HepG2 (cell line): ENCODE measurements around the gene IPO9.

Experiments
- ELF4 ChIP-seq: sonication (generic); formaldehyde crosslinking; IDR thresholded peaks from 2 replicates; pipeline ENCODE4 v1.5.0; 2020; ENCODE audit warnings: missing genetic modification reagents, mild to moderate bottlenecking, moderate library complexity, borderline replicate concordance
- EP300 ChIP-seq, 3 experiments: sonication (generic) in 1 of 3; formaldehyde crosslinking in 1 of 3; IDR thresholded peaks; 2 replicates each; pipeline versions ENCODE4 v1.5.1 to v1.6.1; 2011 to 2020; ENCODE audit warnings: low read depth in 2 of 3, low read length in 2 of 3, borderline replicate concordance in 1 of 3, improper control_type of control experiment in 1 of 3, mild to moderate bottlenecking in 1 of 3, missing genetic modification reagents in 1 of 3, moderate library complexity in 1 of 3
- GABPA ChIP-seq, 2 experiments: IDR thresholded peaks; 2 replicates each; pipeline ENCODE4 v1.6.1; 2011 to 2016; ENCODE audit warnings: low read depth in 2 of 2, low read length in 1 of 2, missing biosample characterization in 1 of 2, missing genetic modification characterization in 1 of 2
- LCORL ChIP-seq, 2 experiments: fragments of 450-650 bp in 1 of 2; sonication (generic) in 1 of 2; formaldehyde crosslinking in 1 of 2; IDR thresholded peaks; 2 replicates each; pipeline versions ENCODE4 v1.5.0 to v1.6.1; 2017 to 2020; ENCODE audit warnings: antibody characterized with exemption in 1 of 2, missing genetic modification reagents in 1 of 2
- NFE2L2 ChIP-seq: fragments of 150-350 bp; IDR thresholded peaks from 2 replicates; pipeline ENCODE4 v1.6.1; 2014; ENCODE audit warnings: low read length
- POLR2A ChIP-seq, 2 experiments: IDR thresholded peaks; 2 replicates each; pipeline ENCODE4 v1.6.1; 2011; ENCODE audit warnings: low read depth in 2 of 2, low read length in 2 of 2, mild to moderate bottlenecking in 1 of 2, moderate library complexity in 1 of 2; ENCODE audit not compliant: insufficient read depth in 1 of 2
- POLR2AphosphoS2 ChIP-seq: IDR thresholded peaks from 2 replicates; pipeline ENCODE4 v1.6.1; 2011; ENCODE audit warnings: low read depth, low read length, improper control_type of control experiment
- SUZ12 ChIP-seq: fragments of 150-350 bp; IDR thresholded peaks from 2 replicates; pipeline ENCODE4 v1.6.1; 2014; ENCODE audit warnings: low read depth, low read length
- TBX2 ChIP-seq: sonication (generic); formaldehyde crosslinking; IDR thresholded peaks from 2 replicates; pipeline ENCODE4 v1.5.0; 2020; ENCODE audit warnings: missing genetic modification reagents, mild to moderate bottlenecking, borderline replicate concordance
- YY1 ChIP-seq: IDR thresholded peaks from 2 replicates; pipeline ENCODE4 v1.6.1; 2011; ENCODE audit warnings: low read length, low read depth, moderate library complexity, mild to moderate bottlenecking; ENCODE audit not compliant: insufficient read depth, insufficient replicate concordance
- ZNF720 ChIP-seq: sonication (generic); formaldehyde crosslinking; IDR thresholded peaks from 2 replicates; pipeline ENCODE4 v1.4.0; 2020; ENCODE audit warnings: missing genetic modification reagents
- TF ChIP-seq, protein P1 (sequence below): sonication (generic); formaldehyde crosslinking; IDR thresholded peaks from 2 replicates; pipeline ENCODE4 v1.5.0; 2020; ENCODE audit warnings: mild to moderate bottlenecking, missing genetic modification reagents, moderate library complexity

DNA sequence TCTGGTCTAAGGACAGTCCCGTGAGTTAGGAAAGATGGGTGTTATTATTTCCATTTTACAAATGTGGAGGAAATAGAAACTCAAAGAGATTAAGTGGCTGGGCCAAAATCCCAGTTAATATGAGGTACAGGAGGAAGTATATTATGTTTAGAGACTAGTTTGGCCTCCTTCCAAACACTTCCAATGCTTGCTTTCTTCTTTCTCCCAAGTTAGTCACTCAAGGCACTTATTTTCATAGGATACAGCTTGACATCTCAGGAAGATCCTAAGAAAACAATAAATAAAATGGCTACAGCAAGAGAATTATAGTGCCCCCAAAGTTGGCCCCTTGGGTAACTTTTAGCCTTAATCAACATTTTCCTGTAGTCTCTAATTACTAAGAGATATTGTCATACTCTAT lies 47.5 kb upstream of the IPO9 start:
- TF ChIP-seq ELF4 (CRISPR knock-in tag) = no peak
- TF ChIP-seq ZNF720 (CRISPR knock-in tag) = no peak
- TF ChIP-seq POLR2AphosphoS2 = no peak
- no peak for TF ChIP-seq NFE2L2
- no peak for TF ChIP-seq SUZ12
- no peak for TF ChIP-seq GABPA (IDR thresholded peaks at IDR 0.05; ENCODE audit: low read depth, low read length)
- TF ChIP-seq GABPA (CRISPR knock-in tag; IDR thresholded peaks at IDR 0.05; ENCODE audit: low read depth) = no peak
- no peak for TF ChIP-seq LCORL (IDR thresholded peaks at IDR 0.05)
- no peak for TF ChIP-seq LCORL (CRISPR knock-in tag; IDR thresholded peaks at IDR 0.05)
- TF ChIP-seq YY1 = no peak
- TF ChIP-seq, protein P1, sequence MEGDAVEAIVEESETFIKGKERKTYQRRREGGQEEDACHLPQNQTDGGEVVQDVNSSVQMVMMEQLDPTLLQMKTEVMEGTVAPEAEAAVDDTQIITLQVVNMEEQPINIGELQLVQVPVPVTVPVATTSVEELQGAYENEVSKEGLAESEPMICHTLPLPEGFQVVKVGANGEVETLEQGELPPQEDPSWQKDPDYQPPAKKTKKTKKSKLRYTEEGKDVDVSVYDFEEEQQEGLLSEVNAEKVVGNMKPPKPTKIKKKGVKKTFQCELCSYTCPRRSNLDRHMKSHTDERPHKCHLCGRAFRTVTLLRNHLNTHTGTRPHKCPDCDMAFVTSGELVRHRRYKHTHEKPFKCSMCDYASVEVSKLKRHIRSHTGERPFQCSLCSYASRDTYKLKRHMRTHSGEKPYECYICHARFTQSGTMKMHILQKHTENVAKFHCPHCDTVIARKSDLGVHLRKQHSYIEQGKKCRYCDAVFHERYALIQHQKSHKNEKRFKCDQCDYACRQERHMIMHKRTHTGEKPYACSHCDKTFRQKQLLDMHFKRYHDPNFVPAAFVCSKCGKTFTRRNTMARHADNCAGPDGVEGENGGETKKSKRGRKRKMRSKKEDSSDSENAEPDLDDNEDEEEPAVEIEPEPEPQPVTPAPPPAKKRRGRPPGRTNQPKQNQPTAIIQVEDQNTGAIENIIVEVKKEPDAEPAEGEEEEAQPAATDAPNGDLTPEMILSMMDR = no peak
- TF ChIP-seq EP300 (IDR thresholded peaks at IDR 0.05; ENCODE audit: low read depth in 2 of 2, low read length in 2 of 2) = no peak
- TF ChIP-seq EP300 (CRISPR knock-in tag; IDR thresholded peaks at IDR 0.05; ENCODE audit: borderline replicate concordance) = no peak
- no peak for TF ChIP-seq POLR2A (IDR thresholded peaks at IDR 0.05; ENCODE audit: insufficient read depth in 1 of 2, low read depth in 2 of 2, low read length in 2 of 2)
- TF ChIP-seq TBX2 = no peak
